Measurements from ENCODE around the gene METTL25.
A peak's percentile ranks its signal among the peaks of the same experiment; 100 is the strongest.

The METTL25 gene

GRCh38 chr12:82507686-82508085 is 149.4 kb downstream of the METTL25 start:
- no peak overlapping the region for H3K4me3 ChIP-seq (ENCODE audit: low read depth, low read length)
- DNase-seq (ENCODE audit: low read depth, low spot score) = no peak
- TF ChIP-seq, protein P1, sequence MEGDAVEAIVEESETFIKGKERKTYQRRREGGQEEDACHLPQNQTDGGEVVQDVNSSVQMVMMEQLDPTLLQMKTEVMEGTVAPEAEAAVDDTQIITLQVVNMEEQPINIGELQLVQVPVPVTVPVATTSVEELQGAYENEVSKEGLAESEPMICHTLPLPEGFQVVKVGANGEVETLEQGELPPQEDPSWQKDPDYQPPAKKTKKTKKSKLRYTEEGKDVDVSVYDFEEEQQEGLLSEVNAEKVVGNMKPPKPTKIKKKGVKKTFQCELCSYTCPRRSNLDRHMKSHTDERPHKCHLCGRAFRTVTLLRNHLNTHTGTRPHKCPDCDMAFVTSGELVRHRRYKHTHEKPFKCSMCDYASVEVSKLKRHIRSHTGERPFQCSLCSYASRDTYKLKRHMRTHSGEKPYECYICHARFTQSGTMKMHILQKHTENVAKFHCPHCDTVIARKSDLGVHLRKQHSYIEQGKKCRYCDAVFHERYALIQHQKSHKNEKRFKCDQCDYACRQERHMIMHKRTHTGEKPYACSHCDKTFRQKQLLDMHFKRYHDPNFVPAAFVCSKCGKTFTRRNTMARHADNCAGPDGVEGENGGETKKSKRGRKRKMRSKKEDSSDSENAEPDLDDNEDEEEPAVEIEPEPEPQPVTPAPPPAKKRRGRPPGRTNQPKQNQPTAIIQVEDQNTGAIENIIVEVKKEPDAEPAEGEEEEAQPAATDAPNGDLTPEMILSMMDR (IDR thresholded peaks at IDR 0.05; ENCODE audit: low read depth, low read length) = no peak
- in situ Hi-C loops (cut with HindIII; ENCODE audit: low sequenced_read_pairs) = no loop called here

- TF ChIP-seq, protein P1 (IDR thresholded peaks at IDR 0.05; ENCODE audit: low read depth, low read length) = no peak
- DNase-seq (ENCODE audit: low read depth, low spot score) = no peak
- in situ Hi-C loops (cut with HindIII; ENCODE audit: low sequenced_read_pairs) = no loop called here
- no peak overlapping the region for H3K4me3 ChIP-seq (ENCODE audit: low read depth, low read length)
Observed at GRCh38 chr12:82510386-82510785, 152.1 kb downstream of the METTL25 start.

GRCh38 chr12:82514880-82515279 is 156.6 kb downstream of the METTL25 start:
- TF ChIP-seq, protein P1 (IDR thresholded peaks at IDR 0.05; ENCODE audit: low read depth, low read length) = no peak
- in situ Hi-C loops (cut with HindIII; ENCODE audit: low sequenced_read_pairs) = no loop called here
- no peak overlapping the region for H3K4me3 ChIP-seq (ENCODE audit: low read depth, low read length)
- no peak for DNase-seq (ENCODE audit: low read depth, low spot score)

DNA sequence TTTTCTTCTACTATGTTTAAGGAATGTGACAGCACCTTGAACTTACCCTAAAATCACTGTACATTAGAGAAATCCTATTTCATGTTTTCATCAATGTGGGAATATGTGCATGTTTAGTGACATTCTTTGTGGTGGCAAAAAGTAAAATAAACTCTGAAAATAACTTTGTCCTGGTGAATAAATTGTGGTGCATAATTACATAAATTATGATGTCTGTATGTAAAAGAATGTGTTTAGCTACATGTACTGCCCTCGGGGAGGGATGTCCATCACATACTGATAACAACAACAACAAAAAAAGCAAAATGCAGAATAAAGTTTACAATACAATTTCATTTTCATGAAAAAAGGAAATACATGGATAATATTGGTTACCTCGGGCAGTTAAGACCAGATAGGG is 157.3 kb downstream of the METTL25 start:
- no peak overlapping the region for H3K4me3 ChIP-seq (ENCODE audit: low read depth, low read length)
- no peak for DNase-seq (ENCODE audit: low read depth, low spot score)
- in situ Hi-C loops (cut with HindIII; ENCODE audit: low sequenced_read_pairs) = no loop called here
- TF ChIP-seq, protein P1 (IDR thresholded peaks at IDR 0.05; ENCODE audit: low read depth, low read length) = no peak

DNA sequence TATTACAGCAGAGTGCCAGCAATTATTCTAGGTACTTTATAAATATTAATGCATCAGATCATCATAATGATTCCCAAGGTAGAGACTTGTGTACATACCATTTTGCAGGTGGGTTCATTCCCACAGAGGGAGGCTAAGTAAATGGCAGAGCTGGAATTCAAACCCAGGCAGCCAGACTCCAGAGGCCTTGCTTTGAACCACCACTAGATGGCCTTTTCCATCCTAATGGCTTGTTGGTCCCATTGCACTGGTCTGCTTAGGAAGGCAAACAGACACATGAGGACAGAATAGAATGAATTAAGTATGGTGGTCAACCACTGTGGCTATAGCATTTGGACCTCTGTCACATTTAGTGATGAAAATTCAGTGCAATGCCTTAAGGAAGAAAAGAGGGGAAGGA is 158.7 kb downstream of the METTL25 start:
- in situ Hi-C loops (cut with HindIII; ENCODE audit: low sequenced_read_pairs) = no loop called here
- TF ChIP-seq, protein P1 (IDR thresholded peaks at IDR 0.05; ENCODE audit: low read depth, low read length) = peak; percentile 46
- DNase-seq (ENCODE audit: low read depth, low spot score) = no peak
- no peak overlapping the region for H3K4me3 ChIP-seq (ENCODE audit: low read depth, low read length)

DNA sequence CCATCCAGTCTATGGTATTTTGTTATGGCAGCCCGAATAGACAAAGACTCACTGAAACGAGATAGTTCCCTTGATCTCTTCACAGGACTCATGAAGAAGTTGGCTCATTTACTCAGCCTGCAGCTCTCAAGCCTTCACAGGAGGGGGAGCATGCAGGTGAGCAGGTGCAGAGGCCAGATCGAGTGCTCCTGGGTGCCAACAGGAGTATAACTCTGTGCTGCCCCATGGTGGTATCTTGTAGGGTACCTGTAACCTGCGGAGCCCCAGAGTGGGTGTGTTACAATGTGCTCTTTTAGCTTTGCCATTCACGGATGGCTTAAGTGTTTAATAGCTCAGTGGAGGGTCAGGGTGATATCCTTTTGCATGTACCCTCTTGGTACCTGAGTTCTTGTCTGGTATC is 159.5 kb downstream of the METTL25 start:
- in situ Hi-C loops (cut with HindIII; ENCODE audit: low sequenced_read_pairs) = no loop called here
- TF ChIP-seq, protein P1 (IDR thresholded peaks at IDR 0.05; ENCODE audit: low read depth, low read length) = no peak

GRCh38 chr12:82519510-82519909 is 161.2 kb downstream of the METTL25 start:
- no peak for DNase-seq (ENCODE audit: low read depth, low spot score)
- in situ Hi-C loops (cut with HindIII; ENCODE audit: low sequenced_read_pairs) = no loop called here
- H3K4me3 ChIP-seq (ENCODE audit: low read depth, low read length) = no peak overlapping the region
- TF ChIP-seq, protein P1 (IDR thresholded peaks at IDR 0.05; ENCODE audit: low read depth, low read length) = no peak

More for the DNA sequence above, 159.5 kb downstream of the METTL25 start:
- no peak for DNase-seq (ENCODE audit: low read depth, low spot score)
- H3K4me3 ChIP-seq (ENCODE audit: low read depth, low read length) = no peak overlapping the region
